Activated T-cell treated with anti-CD3 and anti-CD28 coated beads, Interleukin-2, amount 50 U/mL, for 24 hours (primary cell): ENCODE measurements around the gene SPEM1.
A peak's percentile ranks its signal among the peaks of the same experiment; 100 is the strongest.

Experiments used
- DNase-seq: peaks from one replicate; pipeline ENCODE4 v3.0.0-alpha.2; 2020
- H3K27ac Mint-ChIP-seq: 2 replicates; pipeline ENCODE4 v1.8.0; 2020; ENCODE audit warnings: mild to moderate bottlenecking, mixed read lengths
- H3K27me3 Mint-ChIP-seq: 2 replicates; pipeline ENCODE4 v1.8.0; 2020; ENCODE audit warnings: mixed read lengths
- H3K36me3 Mint-ChIP-seq: 2 replicates; pipeline ENCODE4 v1.8.0; 2020; ENCODE audit warnings: low read depth, mixed read lengths
- H3K4me1 Mint-ChIP-seq: 2 replicates; pipeline ENCODE4 v1.8.0; 2020; ENCODE audit warnings: low read depth, mixed read lengths
- H3K4me3 Mint-ChIP-seq: 2 replicates; pipeline ENCODE4 v1.8.0; 2020; ENCODE audit warnings: mild to moderate bottlenecking, moderate library complexity, mixed read lengths
- H3K9me3 Mint-ChIP-seq: 2 replicates; pipeline ENCODE4 v1.8.0; 2020; ENCODE audit warnings: mixed read lengths

Gene SPEM1

GRCh38 chr17:7419819-7420610 lies at the start of gene SPEM1:
Gene SPEM1, plus strand, starts transcription at chr17:7420324. Its CDS starts 61 bp downstream, at chr17:7420385.
- Mint-ChIP-seq H3K9me3 (no peaks in the 10 kb centered on the region), H3K4me3 (no peak within 1 kb of the TSS), H3K27me3 (no peaks in the 10 kb centered on the region), H3K36me3 (no peaks in the 10 kb centered on the region), H3K27ac (no peak within 1 kb of the TSS), H3K4me1 (no peaks in the 10 kb centered on the region)
- DNase-seq: no peak

GRCh38 chr17:7370853-7371252 lies 49.3 kb upstream of the SPEM1 start:
- no peak for DNase-seq
- Mint-ChIP-seq H3K9me3 (no peaks in the 10 kb centered on the region), H3K4me3 (no peak overlapping the region), H3K27ac (no peak overlapping the region), H3K27me3 (no peaks in the 10 kb centered on the region), H3K36me3 (no peaks in the 10 kb centered on the region), H3K4me1 (no peaks in the 10 kb centered on the region)

GRCh38 chr17:7374353-7374752 lies 45.8 kb upstream of the SPEM1 start:
- Mint-ChIP-seq H3K36me3 (no peaks in the 10 kb centered on the region), H3K27me3 (peaks cover 12% of the 10 kb centered on the region), H3K4me1 (no peaks in the 10 kb centered on the region), H3K27ac (no peak overlapping the region), H3K4me3 (no peak overlapping the region), H3K9me3 (no peaks in the 10 kb centered on the region)
- no peak for DNase-seq

GRCh38 chr17:7379134-7379533 lies 41.0 kb upstream of the SPEM1 start:
- Mint-ChIP-seq H3K4me1 (peaks cover 3% of the 10 kb centered on the region), H3K36me3 (no peaks in the 10 kb centered on the region), H3K4me3 (no peak overlapping the region), H3K9me3 (no peaks in the 10 kb centered on the region), H3K27ac (no peak overlapping the region), H3K27me3 (peaks cover 42% of the 10 kb centered on the region)
- no peak for DNase-seq

GRCh38 chr17:7380321-7380720 lies 39.8 kb upstream of the SPEM1 start:
- Mint-ChIP-seq H3K27me3 (peaks cover 42% of the 10 kb centered on the region), H3K27ac (no peak overlapping the region), H3K9me3 (no peaks in the 10 kb centered on the region), H3K4me1 (peaks cover 10% of the 10 kb centered on the region), H3K4me3 (no peak overlapping the region), H3K36me3 (no peaks in the 10 kb centered on the region)
- no peak for DNase-seq

GRCh38 chr17:7380855-7381683 lies 39.1 kb upstream of the SPEM1 start, which contains the start of gene TNK1:
Gene TNK1, plus strand, starts transcription at chr17:7381089. Its CDS starts 1,838 bp downstream, at chr17:7382927.
- Mint-ChIP-seq H3K27ac (peak within 1 kb of the TSS; percentile 40), H3K4me1 (peaks cover 10% of the 10 kb centered on the region), H3K36me3 (no peaks in the 10 kb centered on the region), H3K9me3 (no peaks in the 10 kb centered on the region), H3K27me3 (peaks cover 42% of the 10 kb centered on the region), H3K4me3 (no peak within 1 kb of the TSS)
- no peak for DNase-seq

GRCh38 chr17:7382901-7383300 lies 37.2 kb upstream of the SPEM1 start:
- H3K4me1 Mint-ChIP-seq: peaks cover 10% of the 10 kb centered on the region
- no peak overlapping the region for H3K4me3 Mint-ChIP-seq
- peaks cover 35% of the 10 kb centered on the region for H3K27me3 Mint-ChIP-seq
- DNase-seq: no peak
- peaks cover 12% of the 10 kb centered on the region for H3K36me3 Mint-ChIP-seq
- no peak overlapping the region for H3K27ac Mint-ChIP-seq
- H3K9me3 Mint-ChIP-seq: no peaks in the 10 kb centered on the region

GRCh38 chr17:7383371-7383741 lies 36.8 kb upstream of the SPEM1 start:
- Mint-ChIP-seq H3K4me1 (peaks cover 10% of the 10 kb centered on the region), H3K27me3 (peaks cover 35% of the 10 kb centered on the region), H3K9me3 (no peaks in the 10 kb centered on the region), H3K4me3 (peak overlapping the region; percentile 10), H3K36me3 (peaks cover 16% of the 10 kb centered on the region), H3K27ac (no peak overlapping the region)
- no peak for DNase-seq

- Mint-ChIP-seq H3K4me3 (peak overlapping the region; percentile 78), H3K4me1 (peaks cover 10% of the 10 kb centered on the region), H3K9me3 (no peaks in the 10 kb centered on the region), H3K27ac (peak overlapping the region; percentile 85), H3K36me3 (peaks cover 22% of the 10 kb centered on the region), H3K27me3 (peaks cover 35% of the 10 kb centered on the region)
- peak; percentile 91 for DNase-seq
Measured at GRCh38 chr17:7383742-7384488, 36.2 kb upstream of the SPEM1 start.

- DNase-seq: no peak
- peak overlapping the region; percentile 85 for H3K27ac Mint-ChIP-seq
- peaks cover 10% of the 10 kb centered on the region for H3K4me1 Mint-ChIP-seq
- H3K27me3 Mint-ChIP-seq: peaks cover 28% of the 10 kb centered on the region
- peak overlapping the region; percentile 78 for H3K4me3 Mint-ChIP-seq
- H3K9me3 Mint-ChIP-seq: no peaks in the 10 kb centered on the region
- H3K36me3 Mint-ChIP-seq: peaks cover 29% of the 10 kb centered on the region
Measured at GRCh38 chr17:7384489-7385081, 35.5 kb upstream of the SPEM1 start.

- H3K4me3 Mint-ChIP-seq: no peak overlapping the region
Measured at GRCh38 chr17:7388856-7389255, 31.3 kb upstream of the SPEM1 start.

GRCh38 chr17:7389924-7390910 lies 29.9 kb upstream of the SPEM1 start:
- H3K27me3 Mint-ChIP-seq: no peaks in the 10 kb centered on the region
- DNase-seq: no peak
- peak overlapping the region; percentile 4 for H3K27ac Mint-ChIP-seq
- H3K36me3 Mint-ChIP-seq: peaks cover 71% of the 10 kb centered on the region
- H3K4me3 Mint-ChIP-seq: no peak overlapping the region
- H3K4me1 Mint-ChIP-seq: peaks cover 31% of the 10 kb centered on the region
- H3K9me3 Mint-ChIP-seq: no peaks in the 10 kb centered on the region

More at GRCh38 chr17:7388856-7389255, 31.3 kb upstream of the SPEM1 start:
- Mint-ChIP-seq H3K27me3 (no peaks in the 10 kb centered on the region), H3K9me3 (no peaks in the 10 kb centered on the region), H3K27ac (no peak overlapping the region), H3K4me1 (peaks cover 33% of the 10 kb centered on the region), H3K36me3 (peaks cover 65% of the 10 kb centered on the region)
- no peak for DNase-seq

- DNase-seq: no peak
- no peaks in the 10 kb centered on the region for H3K27me3 Mint-ChIP-seq
- peaks cover 31% of the 10 kb centered on the region for H3K4me1 Mint-ChIP-seq
- H3K4me3 Mint-ChIP-seq: no peak overlapping the region
- peak overlapping the region; percentile 74 for H3K27ac Mint-ChIP-seq
- no peaks in the 10 kb centered on the region for H3K9me3 Mint-ChIP-seq
- peaks cover 71% of the 10 kb centered on the region for H3K36me3 Mint-ChIP-seq
Measured at GRCh38 chr17:7391307-7391706, 28.8 kb upstream of the SPEM1 start.
